HG03108 (cell line): ENCODE measurements around the gene UBE3B.

Source experiments
- ATAC-seq: cut with Tn5 transposase; IDR thresholded peaks from one replicate; pipeline ENCODE4 v1.9.1; 2021; ENCODE audit warnings: moderate library complexity; ENCODE audit not compliant: unreplicated experiment

Gene UBE3B

GRCh38 chr12:109568486-109568885 is 91.1 kb downstream of the UBE3B start:
- ATAC-seq: no peak

- ATAC-seq: no peak
Observed at GRCh38 chr12:109571773-109572505, 94.5 kb downstream of the UBE3B start.

- no peak for ATAC-seq
Observed at GRCh38 chr12:109572506-109572845, 95.0 kb downstream of the UBE3B start.

GRCh38 chr12:109573029-109573913 is 95.8 kb downstream of the UBE3B start, which contains the start of the genes MMAB and MVK:
TSS of gene MMAB (minus strand) at chr12:109573504. CDS start at chr12:109573480, 24 bp downstream.
TSS of gene MVK (plus strand) at chr12:109573794. CDS start at chr12:109574823, 1,029 bp downstream.
- peak; percentile 95 for ATAC-seq

GRCh38 chr12:109573914-109574244 is 96.4 kb downstream of the UBE3B start:
- no peak for ATAC-seq

GRCh38 chr12:109575683-109576082 is 98.2 kb downstream of the UBE3B start:
- ATAC-seq: no peak

GRCh38 chr12:109577311-109577710 is 99.9 kb downstream of the UBE3B start:
- ATAC-seq: no peak

GRCh38 chr12:109578330-109578927 is 101.0 kb downstream of the UBE3B start:
- ATAC-seq: no peak

GRCh38 chr12:109579639-109580038 is 102.2 kb downstream of the UBE3B start:
- ATAC-seq: no peak

- no peak for ATAC-seq
Observed at GRCh38 chr12:109580272-109580671, 102.8 kb downstream of the UBE3B start.

- no peak for ATAC-seq
Observed at GRCh38 chr12:109580684-109581333, 103.4 kb downstream of the UBE3B start.

GRCh38 chr12:109581334-109581691 is 103.9 kb downstream of the UBE3B start:
- ATAC-seq: no peak

- ATAC-seq: no peak
Observed at GRCh38 chr12:109581856-109582255, 104.4 kb downstream of the UBE3B start.

GRCh38 chr12:109582636-109583035 is 105.2 kb downstream of the UBE3B start:
- ATAC-seq: no peak

GRCh38 chr12:109583733-109584132 is 106.3 kb downstream of the UBE3B start:
- no peak for ATAC-seq
